ENCODE results near the gene DHRSX.

DNA sequence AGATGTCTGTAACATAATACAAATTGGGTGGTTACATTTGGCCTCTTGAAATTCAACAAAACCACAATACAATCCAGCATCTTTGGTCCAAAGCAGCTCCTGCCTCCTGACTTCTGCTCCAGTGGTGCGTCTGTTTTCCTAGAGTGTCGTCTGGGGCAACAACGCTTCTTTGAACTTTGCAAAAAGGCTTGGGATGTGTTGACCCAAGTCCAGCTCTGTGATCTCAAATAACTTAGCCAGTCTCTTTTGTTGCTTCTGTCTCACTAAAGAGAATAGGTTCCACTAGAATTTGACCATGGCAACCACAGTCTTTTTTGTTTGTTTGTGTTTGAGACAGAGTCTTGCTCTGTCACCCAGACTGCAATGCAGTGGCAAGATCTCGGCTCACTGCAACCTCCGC lies 324.0 kb downstream of the DHRSX start:
- TF ChIP-seq CEBPB (IDR thresholded peaks at IDR 0.05) (no peak), POLR2A (IDR thresholded peaks at IDR 0.05; ENCODE audit: low read length) (no peak), KDM5A (IDR thresholded peaks at IDR 0.05) (no peak), RCOR1 (IDR thresholded peaks at IDR 0.05; ENCODE audit: low read depth, low read length) (no peak), SMC3 (IDR thresholded peaks at IDR 0.05) (no peak), RAD21 (conservative IDR thresholded peaks at IDR 0.05 in 1 of 2, IDR thresholded peaks at IDR 0.05 in 1 of 2) (no peak), E2F6 (IDR thresholded peaks at IDR 0.05; ENCODE audit: borderline replicate concordance, low read depth) (no peak), ELK1 (IDR thresholded peaks at IDR 0.05; ENCODE audit: low read depth, low read length) (no peak), NPAS2 (CRISPR knock-in tag; IDR thresholded peaks at IDR 0.05; ENCODE audit: borderline replicate concordance) (no peak), BHLHE40 (IDR thresholded peaks at IDR 0.05; ENCODE audit: low read depth, low read length) (no peak)
- TF ChIP-seq, protein P1, sequence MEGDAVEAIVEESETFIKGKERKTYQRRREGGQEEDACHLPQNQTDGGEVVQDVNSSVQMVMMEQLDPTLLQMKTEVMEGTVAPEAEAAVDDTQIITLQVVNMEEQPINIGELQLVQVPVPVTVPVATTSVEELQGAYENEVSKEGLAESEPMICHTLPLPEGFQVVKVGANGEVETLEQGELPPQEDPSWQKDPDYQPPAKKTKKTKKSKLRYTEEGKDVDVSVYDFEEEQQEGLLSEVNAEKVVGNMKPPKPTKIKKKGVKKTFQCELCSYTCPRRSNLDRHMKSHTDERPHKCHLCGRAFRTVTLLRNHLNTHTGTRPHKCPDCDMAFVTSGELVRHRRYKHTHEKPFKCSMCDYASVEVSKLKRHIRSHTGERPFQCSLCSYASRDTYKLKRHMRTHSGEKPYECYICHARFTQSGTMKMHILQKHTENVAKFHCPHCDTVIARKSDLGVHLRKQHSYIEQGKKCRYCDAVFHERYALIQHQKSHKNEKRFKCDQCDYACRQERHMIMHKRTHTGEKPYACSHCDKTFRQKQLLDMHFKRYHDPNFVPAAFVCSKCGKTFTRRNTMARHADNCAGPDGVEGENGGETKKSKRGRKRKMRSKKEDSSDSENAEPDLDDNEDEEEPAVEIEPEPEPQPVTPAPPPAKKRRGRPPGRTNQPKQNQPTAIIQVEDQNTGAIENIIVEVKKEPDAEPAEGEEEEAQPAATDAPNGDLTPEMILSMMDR (IDR thresholded peaks at IDR 0.05): no peak
- TF ChIP-seq, protein P2, sequence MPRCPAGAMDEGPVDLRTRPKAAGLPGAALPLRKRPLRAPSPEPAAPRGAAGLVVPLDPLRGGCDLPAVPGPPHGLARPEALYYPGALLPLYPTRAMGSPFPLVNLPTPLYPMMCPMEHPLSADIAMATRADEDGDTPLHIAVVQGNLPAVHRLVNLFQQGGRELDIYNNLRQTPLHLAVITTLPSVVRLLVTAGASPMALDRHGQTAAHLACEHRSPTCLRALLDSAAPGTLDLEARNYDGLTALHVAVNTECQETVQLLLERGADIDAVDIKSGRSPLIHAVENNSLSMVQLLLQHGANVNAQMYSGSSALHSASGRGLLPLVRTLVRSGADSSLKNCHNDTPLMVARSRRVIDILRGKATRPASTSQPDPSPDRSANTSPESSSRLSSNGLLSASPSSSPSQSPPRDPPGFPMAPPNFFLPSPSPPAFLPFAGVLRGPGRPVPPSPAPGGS (IDR thresholded peaks at IDR 0.05): no peak
- TF ChIP-seq, protein P3, sequence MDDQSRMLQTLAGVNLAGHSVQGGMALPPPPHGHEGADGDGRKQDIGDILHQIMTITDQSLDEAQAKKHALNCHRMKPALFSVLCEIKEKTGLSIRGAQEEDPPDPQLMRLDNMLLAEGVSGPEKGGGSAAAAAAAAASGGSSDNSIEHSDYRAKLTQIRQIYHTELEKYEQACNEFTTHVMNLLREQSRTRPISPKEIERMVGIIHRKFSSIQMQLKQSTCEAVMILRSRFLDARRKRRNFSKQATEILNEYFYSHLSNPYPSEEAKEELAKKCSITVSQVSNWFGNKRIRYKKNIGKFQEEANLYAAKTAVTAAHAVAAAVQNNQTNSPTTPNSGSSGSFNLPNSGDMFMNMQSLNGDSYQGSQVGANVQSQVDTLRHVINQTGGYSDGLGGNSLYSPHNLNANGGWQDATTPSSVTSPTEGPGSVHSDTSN (IDR thresholded peaks at IDR 0.05): no peak

All from A549 (cell line).